Measurements from ENCODE around the gene SERINC5.

SERINC5 gene

DNA sequence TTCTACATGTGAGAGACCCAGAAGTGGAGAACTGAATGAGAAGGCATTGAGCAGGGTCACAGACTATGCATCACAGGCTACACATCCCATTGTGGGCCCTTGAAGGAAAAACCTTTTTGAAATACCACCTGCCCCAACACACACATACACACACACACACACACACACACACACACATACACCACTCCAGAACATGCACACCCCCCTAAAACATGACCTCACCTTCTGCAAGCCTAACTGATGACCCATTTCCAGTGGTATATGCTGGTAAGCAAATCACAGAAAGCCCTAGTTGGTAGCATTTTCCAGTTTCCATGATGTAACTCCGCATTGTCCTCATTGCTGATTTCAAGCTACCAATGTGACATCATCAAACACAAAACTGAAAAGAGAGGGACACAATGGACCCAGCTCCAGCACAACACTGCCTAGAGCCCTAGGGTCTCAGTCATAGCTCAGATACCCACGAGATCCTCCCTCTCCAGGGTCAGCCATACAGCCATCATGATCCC lies 184.3 kb downstream of the SERINC5 start:
- Histone ChIP-seq H3K9me3 (replicated peaks; ENCODE audit: insufficient read depth, low read length) (no peaks in the 10 kb centered on the region), H3K27ac (ENCODE audit: low read length) (no peak overlapping the region), H3K4me2 (ENCODE audit: low read depth, low read length) (no peak overlapping the region), H3K9ac (ENCODE audit: low read length) (no peak overlapping the region), H2AFZ (ENCODE audit: low read length) (no peak overlapping the region), H4K20me1 (ENCODE audit: insufficient read depth, low read length) (no peaks in the 10 kb centered on the region), H3K27me3 (replicated peaks; ENCODE audit: insufficient read depth, low read length) (no peaks in the 10 kb centered on the region), H3K4me3 (ENCODE audit: low read length) (no peak overlapping the region), H3F3A (ENCODE audit: insufficient read depth, low read length) (0 out of 2 replicates have a peak, but pooled peaks cover 2% of the 10 kb centered on the region), H3K79me2 (ENCODE audit: low read length) (no peaks in the 10 kb centered on the region), H3K36me3 (replicated peaks; ENCODE audit: insufficient read depth, low read length) (no peaks in the 10 kb centered on the region), H3K4me1 (ENCODE audit: low read length) (peaks cover 15% of the 10 kb centered on the region; the same call in 1 of the 2 replicates), H3K9me2 (replicated peaks; ENCODE audit: insufficient read depth, low read length) (no peaks in the 10 kb centered on the region)
- DNase-seq: no peak
- TF ChIP-seq, protein P1, sequence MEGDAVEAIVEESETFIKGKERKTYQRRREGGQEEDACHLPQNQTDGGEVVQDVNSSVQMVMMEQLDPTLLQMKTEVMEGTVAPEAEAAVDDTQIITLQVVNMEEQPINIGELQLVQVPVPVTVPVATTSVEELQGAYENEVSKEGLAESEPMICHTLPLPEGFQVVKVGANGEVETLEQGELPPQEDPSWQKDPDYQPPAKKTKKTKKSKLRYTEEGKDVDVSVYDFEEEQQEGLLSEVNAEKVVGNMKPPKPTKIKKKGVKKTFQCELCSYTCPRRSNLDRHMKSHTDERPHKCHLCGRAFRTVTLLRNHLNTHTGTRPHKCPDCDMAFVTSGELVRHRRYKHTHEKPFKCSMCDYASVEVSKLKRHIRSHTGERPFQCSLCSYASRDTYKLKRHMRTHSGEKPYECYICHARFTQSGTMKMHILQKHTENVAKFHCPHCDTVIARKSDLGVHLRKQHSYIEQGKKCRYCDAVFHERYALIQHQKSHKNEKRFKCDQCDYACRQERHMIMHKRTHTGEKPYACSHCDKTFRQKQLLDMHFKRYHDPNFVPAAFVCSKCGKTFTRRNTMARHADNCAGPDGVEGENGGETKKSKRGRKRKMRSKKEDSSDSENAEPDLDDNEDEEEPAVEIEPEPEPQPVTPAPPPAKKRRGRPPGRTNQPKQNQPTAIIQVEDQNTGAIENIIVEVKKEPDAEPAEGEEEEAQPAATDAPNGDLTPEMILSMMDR (IDR thresholded peaks at IDR 0.05; ENCODE audit: low read length): no peak
- TF ChIP-seq EZH2 (optimal IDR thresholded peaks at IDR 0.05; ENCODE audit: low read depth, low read length) (no peak), EZH2phosphoT487 (IDR thresholded peaks at IDR 0.05; ENCODE audit: low read length) (no peak)

DNA sequence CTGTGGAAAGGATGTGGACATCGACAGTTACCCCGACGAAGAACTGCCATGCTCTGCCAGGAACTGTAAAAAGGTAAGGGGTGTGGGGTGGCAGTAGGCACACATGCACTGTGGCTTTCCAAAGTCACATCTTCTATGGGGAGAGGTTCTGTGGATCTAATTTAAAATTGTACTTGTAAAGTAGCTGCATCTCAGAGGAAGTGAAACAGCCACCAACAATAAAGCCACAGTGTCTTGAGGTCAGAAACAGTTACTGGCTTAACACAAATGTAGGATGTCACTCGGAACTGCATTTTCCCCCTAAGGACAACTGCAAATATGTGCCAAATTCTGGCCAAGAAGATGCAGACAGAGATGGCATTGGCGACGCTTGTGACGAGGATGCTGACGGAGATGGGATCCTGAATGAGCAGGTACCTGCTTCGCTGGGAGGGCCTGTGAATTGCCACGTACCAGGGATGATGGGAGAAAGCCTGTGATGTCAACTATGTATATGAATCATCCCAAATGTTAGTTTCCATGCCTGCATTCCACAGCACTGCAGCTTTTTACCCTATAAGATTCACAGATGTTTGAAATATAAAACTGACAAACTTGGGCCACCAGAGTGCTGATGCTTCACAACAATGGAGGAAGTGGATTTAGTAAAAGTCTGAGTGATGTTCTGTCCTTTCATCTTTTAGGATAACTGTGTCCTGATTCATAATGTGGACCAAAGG lies 185.4 kb downstream of the SERINC5 start:
- Histone ChIP-seq H3K27ac (ENCODE audit: low read length) (peak overlapping the region; percentile 9; the same call in 1 of the 2 replicates), H2AFZ (ENCODE audit: low read length) (peak overlapping the region; percentile 33; the same call in 1 of the 2 replicates), H3K79me2 (ENCODE audit: low read length) (no peaks in the 10 kb centered on the region), H3K4me2 (ENCODE audit: low read depth, low read length) (peak overlapping the region; percentile 36; the same call in 1 of the 2 replicates), H3K27me3 (replicated peaks; ENCODE audit: insufficient read depth, low read length) (no peaks in the 10 kb centered on the region), H3K9ac (ENCODE audit: low read length) (no peak overlapping the region), H3K36me3 (replicated peaks; ENCODE audit: insufficient read depth, low read length) (no peaks in the 10 kb centered on the region), H3K4me1 (ENCODE audit: low read length) (peaks cover 15% of the 10 kb centered on the region; the same call in 1 of the 2 replicates), H3K4me3 (ENCODE audit: low read length) (no peak overlapping the region), H4K20me1 (ENCODE audit: insufficient read depth, low read length) (no peaks in the 10 kb centered on the region), H3K9me2 (replicated peaks; ENCODE audit: insufficient read depth, low read length) (no peaks in the 10 kb centered on the region), H3K9me3 (replicated peaks; ENCODE audit: insufficient read depth, low read length) (no peaks in the 10 kb centered on the region), H3F3A (ENCODE audit: insufficient read depth, low read length) (0 out of 2 replicates have a peak, but pooled peaks cover 2% of the 10 kb centered on the region)
- TF ChIP-seq, protein P1 (IDR thresholded peaks at IDR 0.05; ENCODE audit: low read length): no peak
- TF ChIP-seq EZH2phosphoT487 (IDR thresholded peaks at IDR 0.05; ENCODE audit: low read length) (no peak), EZH2 (optimal IDR thresholded peaks at IDR 0.05; ENCODE audit: low read depth, low read length) (no peak)
- peak; percentile 23 for DNase-seq

DNA sequence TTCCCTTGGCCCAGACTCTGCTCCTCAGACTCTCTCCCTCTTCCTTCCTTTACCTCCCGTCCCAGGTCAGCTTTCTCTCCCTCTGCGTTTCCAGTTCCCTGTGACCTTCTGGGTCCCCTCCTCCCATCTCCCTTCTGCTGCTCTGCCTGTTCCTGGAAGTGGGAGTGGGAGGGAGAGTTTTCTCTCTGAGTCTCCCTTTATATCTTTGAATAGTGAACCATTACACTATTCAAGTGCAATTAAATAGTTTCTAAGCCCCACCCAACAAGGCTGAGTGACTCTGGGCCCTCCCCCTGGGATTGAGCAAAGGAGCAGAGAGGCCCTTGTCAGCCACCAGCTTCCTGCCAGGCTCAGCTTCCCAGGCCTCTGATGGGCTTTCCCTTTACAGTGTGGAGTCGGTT lies 185.9 kb downstream of the SERINC5 start:
- peak overlapping the region; percentile 33; the same call in 1 of the 2 replicates for H2AFZ ChIP-seq (ENCODE audit: low read length)
- 0 out of 2 replicates have a peak, but pooled peaks cover 2% of the 10 kb centered on the region for H3F3A ChIP-seq (ENCODE audit: insufficient read depth, low read length)
- no peak for DNase-seq
- no peak overlapping the region for H3K9ac ChIP-seq (ENCODE audit: low read length)
- H3K27me3 ChIP-seq (replicated peaks; ENCODE audit: insufficient read depth, low read length): no peaks in the 10 kb centered on the region
- no peaks in the 10 kb centered on the region for H3K36me3 ChIP-seq (replicated peaks; ENCODE audit: insufficient read depth, low read length)
- no peaks in the 10 kb centered on the region for H3K9me3 ChIP-seq (replicated peaks; ENCODE audit: insufficient read depth, low read length)
- H4K20me1 ChIP-seq (ENCODE audit: insufficient read depth, low read length): no peaks in the 10 kb centered on the region
- H3K4me1 ChIP-seq (ENCODE audit: low read length): peaks cover 15% of the 10 kb centered on the region; the same call in 1 of the 2 replicates
- peak overlapping the region; percentile 36; the same call in 1 of the 2 replicates for H3K4me2 ChIP-seq (ENCODE audit: low read depth, low read length)
- H3K27ac ChIP-seq (ENCODE audit: low read length): peak overlapping the region; percentile 9; the same call in 1 of the 2 replicates
- no peak for TF ChIP-seq EZH2phosphoT487 (IDR thresholded peaks at IDR 0.05; ENCODE audit: low read length)
- TF ChIP-seq, protein P1 (IDR thresholded peaks at IDR 0.05; ENCODE audit: low read length): no peak
- TF ChIP-seq EZH2 (optimal IDR thresholded peaks at IDR 0.05; ENCODE audit: low read depth, low read length): no peak
- no peaks in the 10 kb centered on the region for H3K9me2 ChIP-seq (replicated peaks; ENCODE audit: insufficient read depth, low read length)
- H3K79me2 ChIP-seq (ENCODE audit: low read length): no peaks in the 10 kb centered on the region
- H3K4me3 ChIP-seq (ENCODE audit: low read length): no peak overlapping the region

All from MM.1S (cell line).